A549 treated with GW870086 at 1 μM for 4 hours (cell line): ENCODE data around the gene JAGN1. TPM values are rescaled to one million over a fixed set of nuclear protein-coding genes. Genes with fewer than 3 reads are reported as not detected.

ENCODE experiments used
- total RNA-seq: library from RNA; stranded (reverse); fragments of 200-300 nt; extraction: Qiagen RNA extraction; gene quantifications from 5 replicates; pipeline ENCODE4 v1.2.3, GENCODE V29; 2022; ENCODE audit warnings: low read depth

The JAGN1 gene
- 80.7 to 106 TPM (median 91.1 TPM) in 5 replicates for total RNA-seq

GRCh38 chr3:9890249-9891071 is at the start of gene JAGN1:
Gene JAGN1 (plus strand): TSS chr3:9890610. CDS start chr3:9890723, 113 bp downstream.

DNA sequence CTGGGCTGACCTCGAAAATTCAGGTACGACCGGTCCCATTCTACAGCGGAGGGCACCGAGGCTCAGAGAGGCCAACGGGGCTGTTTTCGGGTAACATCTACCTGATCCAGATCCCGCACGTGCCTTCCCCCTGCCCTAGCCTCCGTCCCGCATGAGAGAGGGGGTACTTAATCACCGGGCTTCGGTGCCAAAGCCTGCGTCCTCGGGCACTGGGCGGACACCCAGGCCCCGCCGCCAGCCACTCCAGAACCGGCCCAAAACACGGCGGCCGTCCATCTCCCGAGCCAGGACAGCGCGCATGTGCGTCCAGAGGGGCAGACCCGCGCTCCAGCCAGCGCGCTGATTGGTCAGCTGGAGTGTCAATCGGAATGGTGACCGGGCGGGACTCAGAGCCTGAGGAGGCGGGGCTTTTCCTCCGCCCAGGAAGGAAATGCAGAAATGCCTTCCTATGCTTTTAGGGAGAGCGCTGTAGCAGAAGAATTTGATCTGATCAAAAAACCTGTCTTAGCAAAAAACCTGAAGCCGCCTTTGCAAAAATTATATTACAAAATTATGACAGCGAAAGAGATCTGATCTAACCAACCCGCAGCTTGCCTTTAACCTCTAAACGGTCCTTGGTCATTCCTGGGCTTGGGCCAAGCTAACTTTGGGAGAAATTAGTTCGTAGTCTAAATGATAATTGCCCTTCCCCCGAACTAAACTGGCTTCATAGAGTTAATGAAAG is 46.5 kb upstream of the JAGN1 start, which contains the start of gene RPUSD3:
RPUSD3 (minus strand) TSS at position 294 of the 724 bp plus-strand sequence; CDS start at position 276, 18 bp downstream.

GRCh38 chr3:9879830-9880549 is 10.4 kb upstream of the JAGN1 start, which contains the start of gene CIDEC:
Gene CIDEC (minus strand): TSS chr3:9880253. CDS start chr3:9878486, 1,767 bp downstream.

GRCh38 chr3:9902372-9903237 is 12.2 kb downstream of the JAGN1 start, which contains the start of gene IL17RE:
Gene IL17RE (plus strand): TSS chr3:9902848. CDS start chr3:9902933, 85 bp downstream.

GRCh38 chr3:9916734-9917680 is 26.6 kb downstream of the JAGN1 start, which contains the start of gene IL17RC:
Gene IL17RC (plus strand): TSS chr3:9917098. CDS start chr3:9917316, 218 bp downstream.

DNA sequence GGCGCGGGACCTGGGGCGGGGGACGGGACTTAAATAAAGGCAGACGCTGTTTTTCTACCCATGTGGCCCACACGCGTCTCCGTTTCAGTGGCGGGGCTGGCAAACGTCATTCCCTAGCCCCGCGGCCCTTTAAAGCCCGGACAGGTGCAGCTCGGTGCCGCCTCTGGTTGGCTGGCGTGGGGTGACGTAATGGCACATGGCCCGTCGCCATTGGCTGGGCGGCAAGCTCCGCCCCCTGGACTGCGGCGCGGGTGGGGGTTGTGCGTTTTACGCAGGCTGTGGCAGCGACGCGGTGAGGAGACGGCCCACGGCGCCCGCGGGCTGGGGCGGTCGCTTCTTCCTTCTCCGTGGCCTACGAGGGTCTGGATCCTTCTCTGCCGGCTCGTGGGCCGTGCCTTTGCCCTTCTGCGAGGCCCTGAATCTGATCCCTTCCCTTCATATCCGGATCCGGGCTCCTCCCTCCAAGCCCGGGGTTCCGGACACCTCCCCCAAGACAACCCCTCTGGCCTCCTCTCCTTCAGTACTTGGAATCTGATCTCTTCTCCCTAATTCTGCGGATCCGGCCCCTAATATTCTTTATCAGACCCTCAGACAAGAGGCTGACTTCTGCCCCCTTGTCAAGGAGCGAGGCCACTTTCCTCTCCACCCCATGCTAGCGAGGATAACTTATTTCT is 43.3 kb downstream of the JAGN1 start, which contains the start of gene CRELD1:
CRELD1 (plus strand) TSS at position 274 of the 674 bp plus-strand sequence. CDS start 605 bp downstream, outside the sequence.

Other genes with a start within 250 kb of the JAGN1 start
- 26.9 to 30.6 TPM (median 29.4 TPM) in 5 replicates for gene MTMR14, start 241.1 kb upstream of the JAGN1 start, total RNA-seq
- 0.08 to 0.37 TPM (median 0.15 TPM) in 5 replicates for gene CPNE9, start 186.8 kb upstream of the JAGN1 start, total RNA-seq
- gene BRPF1, start 158.9 kb upstream of the JAGN1 start, total RNA-seq, result 15.1 to 21.6 TPM (median 18.4 TPM) in 5 replicates
- gene OGG1, start 140.7 kb upstream of the JAGN1 start, total RNA-seq, result 11.4 to 18.9 TPM (median 16.5 TPM) in 5 replicates
- 15.3 to 18.5 TPM (median 16.8 TPM) in 5 replicates for gene CAMK1, start 120.7 kb upstream of the JAGN1 start, total RNA-seq
- gene TADA3, start 98.1 kb upstream of the JAGN1 start, total RNA-seq, result 51.8 to 60.8 TPM (median 59.9 TPM) in 5 replicates
- 151 to 231 TPM (median 160 TPM) in 5 replicates for gene ARPC4, start 97.5 kb upstream of the JAGN1 start, total RNA-seq
- gene TTLL3, start 80.3 kb upstream of the JAGN1 start, total RNA-seq, result 4.9 to 8.8 TPM (median 6.8 TPM) in 5 replicates
- 50.3 to 54.1 TPM (median 53.7 TPM) in 5 replicates for gene RPUSD3, start 46.6 kb upstream of the JAGN1 start, total RNA-seq
- gene CIDEC, start 10.4 kb upstream of the JAGN1 start, total RNA-seq, result 35.1 to 45.7 TPM (median 37.0 TPM) in 5 replicates
- gene IL17RE, start 12.2 kb downstream of the JAGN1 start, total RNA-seq, result 1.1 to 2.4 TPM (median 2.2 TPM) in 5 replicates
- gene IL17RC, start 26.5 kb downstream of the JAGN1 start, total RNA-seq, result 27.9 to 29.8 TPM (median 28.7 TPM) in 5 replicates
- gene CRELD1, start 43.2 kb downstream of the JAGN1 start, total RNA-seq, result 12.0 to 13.4 TPM (median 13.0 TPM) in 5 replicates
- gene PRRT3, start 61.8 kb downstream of the JAGN1 start, total RNA-seq, result 1.1 to 1.8 TPM (median 1.7 TPM) in 5 replicates
- gene EMC3, start 96.2 kb downstream of the JAGN1 start, total RNA-seq, result 114 to 145 TPM (median 124 TPM) in 5 replicates
- 16.8 to 18.7 TPM (median 18.0 TPM) in 5 replicates for gene FANCD2, start 135.8 kb downstream of the JAGN1 start, total RNA-seq
- not detected in 5 replicates for gene FANCD2OS, start 217.6 kb downstream of the JAGN1 start, total RNA-seq
- gene BRK1, start 225.1 kb downstream of the JAGN1 start, total RNA-seq, result 169 to 183 TPM (median 175 TPM) in 5 replicates